H1 (cell line): ENCODE measurements around the gene TSC22D1.

ENCODE experiments used
- ATF3 ChIP-seq: IDR thresholded peaks from 2 replicates; pipeline ENCODE4 v1.6.1; 2011; ENCODE audit warnings: low read depth, mild to moderate bottlenecking, low read length; ENCODE audit not compliant: insufficient read depth
- CREB1 ChIP-seq: IDR thresholded peaks from 2 replicates; pipeline ENCODE4 v1.6.1; 2012; ENCODE audit warnings: inconsistent platforms
- CTCF ChIP-seq, 3 experiments: IDR thresholded peaks; 1 replicate in 2 of 3; 2 replicates in 1 of 3; pipeline versions ENCODE4 v1.5.1 to v1.6.1; 2011; ENCODE audit warnings: low read length in 3 of 3, mild to moderate bottlenecking in 3 of 3, inconsistent platforms in 2 of 3, low read depth in 1 of 3, moderate library complexity in 1 of 3; ENCODE audit not compliant: insufficient read depth in 1 of 3; ENCODE audit errors: control extremely low read depth in 1 of 3
- E2F6 ChIP-seq: IDR thresholded peaks from 2 replicates; pipeline ENCODE4 v1.6.1; 2012; ENCODE audit warnings: inconsistent platforms
- EP300 ChIP-seq, 2 experiments: IDR thresholded peaks; 1 replicate in 1 of 2; 2 replicates in 1 of 2; pipeline ENCODE4 v1.6.1; 2011 to 2012; ENCODE audit warnings: low read depth in 2 of 2, low read length in 2 of 2, mild to moderate bottlenecking in 2 of 2, borderline replicate concordance in 1 of 2, inconsistent platforms in 1 of 2, moderate library complexity in 1 of 2
- EZH2 ChIP-seq: fragments of 200-600 bp; sonication (generic); IDR thresholded peaks from 2 replicates; pipeline ENCODE4 v1.7.1; 2012; ENCODE audit warnings: low read depth, mild to moderate bottlenecking, moderate library complexity, low read length, inconsistent platforms; ENCODE audit not compliant: severe bottlenecking
- GABPA ChIP-seq: IDR thresholded peaks from 2 replicates; pipeline ENCODE4 v1.6.1; 2011; ENCODE audit warnings: mild to moderate bottlenecking, low read length, moderate library complexity, borderline replicate concordance; ENCODE audit not compliant: insufficient read depth
- HDAC2 ChIP-seq, 2 experiments: fragments of 300-600 bp in 1 of 2; sonication (generic) in 1 of 2; IDR thresholded peaks; 2 replicates each; pipeline ENCODE4 v1.6.1; 2011 to 2012; ENCODE audit warnings: low read depth in 2 of 2, low read length in 2 of 2, mild to moderate bottlenecking in 2 of 2, moderate library complexity in 2 of 2, borderline replicate concordance in 1 of 2, inconsistent platforms in 1 of 2
- PHF8 ChIP-seq: fragments of 200-600 bp; sonication (generic); conservative IDR thresholded peaks from 2 replicates; pipeline ENCODE4 v1.7.1; 2012; ENCODE audit warnings: low read depth, mild to moderate bottlenecking, inconsistent platforms, low read length, moderate library complexity
- POLR2A ChIP-seq, 2 experiments: IDR thresholded peaks; 1 replicate in 1 of 2; 2 replicates in 1 of 2; pipeline ENCODE4 v1.6.1; 2011; ENCODE audit warnings: low read depth in 2 of 2, low read length in 2 of 2, mild to moderate bottlenecking in 2 of 2; ENCODE audit errors: control extremely low read depth in 1 of 2
- SIN3A ChIP-seq, 2 experiments: IDR thresholded peaks in 1 of 2; conservative IDR thresholded peaks in 1 of 2; 2 replicates each; pipeline ENCODE4 v1.6.1; 2011 to 2012; ENCODE audit warnings: low read length in 2 of 2, improper control_type of control experiment in 1 of 2, low read depth in 1 of 2, mild to moderate bottlenecking in 1 of 2
- TAF1 ChIP-seq: IDR thresholded peaks from 2 replicates; pipeline ENCODE4 v1.6.1; 2011; ENCODE audit warnings: mild to moderate bottlenecking, low read depth, low read length
- USF2 ChIP-seq: IDR thresholded peaks from 2 replicates; pipeline ENCODE4 v1.6.1; 2011; ENCODE audit warnings: low read length, improper control_type of control experiment

- TF ChIP-seq POLR2A (IDR thresholded peaks at IDR 0.05; ENCODE audit: control extremely low read depth in 1 of 2, low read depth in 2 of 2, low read length in 2 of 2), result peak in 1 of 2 experiments; percentile 60; a peak in 2 of 3 replicates
- TF ChIP-seq SIN3A (conservative IDR thresholded peaks at IDR 0.05 in 1 of 2, IDR thresholded peaks at IDR 0.05 in 1 of 2; ENCODE audit: low read depth in 1 of 2, low read length in 2 of 2), result no peak
- TF ChIP-seq CREB1, result no peak
- no peak for TF ChIP-seq GABPA
- no peak for TF ChIP-seq CTCF (IDR thresholded peaks at IDR 0.05; ENCODE audit: control extremely low read depth in 1 of 3, insufficient read depth in 1 of 3, low read depth in 1 of 3, low read length in 3 of 3)
- no peak for TF ChIP-seq EZH2
- TF ChIP-seq EP300 (IDR thresholded peaks at IDR 0.05; ENCODE audit: borderline replicate concordance in 1 of 2, low read depth in 2 of 2, low read length in 2 of 2), result no peak
- TF ChIP-seq HDAC2 (IDR thresholded peaks at IDR 0.05; ENCODE audit: borderline replicate concordance in 1 of 2, low read depth in 2 of 2, low read length in 2 of 2), result no peak
- no peak for TF ChIP-seq TAF1
- TF ChIP-seq PHF8, result no peak
- no peak for TF ChIP-seq E2F6
- TF ChIP-seq USF2, result no peak
- no peak for TF ChIP-seq ATF3
These were observed 1.7 kb downstream of the TSC22D1 start for GRCh38 chr13:44574466-44574855.
